HG03025 (cell line): ENCODE data around the gene CES4A.

ENCODE experiments used
- ATAC-seq: cut with Tn5 transposase; IDR thresholded peaks from one replicate; pipeline ENCODE4 v1.9.1; 2021; ENCODE audit warnings: mild to moderate bottlenecking, moderate library complexity; ENCODE audit not compliant: unreplicated experiment, low FRiP score

Gene CES4A

GRCh38 chr16:67017810-67018488 lies 29.6 kb downstream of the CES4A start:
- ATAC-seq = peak; percentile 67

- no peak for ATAC-seq
Observed at GRCh38 chr16:67019171-67019570, 30.8 kb downstream of the CES4A start.

GRCh38 chr16:67021321-67021720 lies 32.9 kb downstream of the CES4A start:
- ATAC-seq = no peak

DNA sequence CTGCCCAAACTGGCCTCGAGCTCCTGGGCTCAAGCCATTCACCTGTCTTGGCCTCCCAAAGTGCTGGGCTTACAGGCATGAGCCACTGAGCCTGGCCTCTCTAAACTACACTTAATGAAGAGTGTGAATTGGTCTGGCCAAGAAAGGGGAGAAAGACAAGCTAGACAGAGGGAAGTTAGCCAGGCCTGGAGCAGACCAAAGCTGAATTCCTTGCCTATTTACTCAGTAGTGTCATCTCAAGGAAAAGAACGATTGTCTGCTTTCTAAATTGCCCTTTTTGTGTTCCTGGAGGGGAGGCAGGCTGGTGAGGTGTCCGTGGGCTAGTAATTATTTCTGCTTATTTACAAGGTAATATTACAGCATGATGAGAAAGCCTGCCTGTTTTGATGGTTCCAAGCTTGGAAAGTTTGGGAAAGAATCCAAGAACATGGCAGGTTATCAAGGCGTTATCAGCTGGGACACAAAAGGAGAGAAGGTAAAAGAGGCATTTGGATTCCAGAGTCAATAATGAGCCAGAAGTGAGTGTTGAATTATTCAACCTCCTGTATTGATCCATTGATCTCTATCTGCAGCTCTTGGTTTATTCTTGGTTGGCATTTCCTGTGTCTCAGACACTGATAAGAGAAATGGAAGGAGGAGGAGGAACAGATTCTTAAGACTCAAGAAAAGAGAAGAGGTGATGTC lies 34.3 kb downstream of the CES4A start:
- ATAC-seq = no peak

DNA sequence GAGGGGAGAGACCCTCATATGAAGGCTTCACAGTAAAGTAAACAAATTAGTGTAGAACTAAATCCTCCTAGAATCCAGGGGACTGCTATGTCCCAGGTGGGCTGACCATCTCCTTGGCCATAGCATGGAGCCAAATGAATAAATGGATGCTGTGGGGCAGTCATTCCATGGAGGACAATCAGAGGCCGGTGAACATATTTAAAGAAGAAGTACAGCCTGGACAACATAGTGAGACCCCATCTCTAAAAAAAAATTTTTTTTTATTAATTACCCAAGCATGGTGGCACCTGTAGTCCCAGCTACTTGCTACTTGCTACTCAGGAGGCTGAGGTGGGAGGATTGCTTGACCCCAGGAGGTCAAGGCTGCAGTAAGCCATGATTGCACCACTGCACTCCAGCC lies 35.3 kb downstream of the CES4A start:
- ATAC-seq = no peak

DNA sequence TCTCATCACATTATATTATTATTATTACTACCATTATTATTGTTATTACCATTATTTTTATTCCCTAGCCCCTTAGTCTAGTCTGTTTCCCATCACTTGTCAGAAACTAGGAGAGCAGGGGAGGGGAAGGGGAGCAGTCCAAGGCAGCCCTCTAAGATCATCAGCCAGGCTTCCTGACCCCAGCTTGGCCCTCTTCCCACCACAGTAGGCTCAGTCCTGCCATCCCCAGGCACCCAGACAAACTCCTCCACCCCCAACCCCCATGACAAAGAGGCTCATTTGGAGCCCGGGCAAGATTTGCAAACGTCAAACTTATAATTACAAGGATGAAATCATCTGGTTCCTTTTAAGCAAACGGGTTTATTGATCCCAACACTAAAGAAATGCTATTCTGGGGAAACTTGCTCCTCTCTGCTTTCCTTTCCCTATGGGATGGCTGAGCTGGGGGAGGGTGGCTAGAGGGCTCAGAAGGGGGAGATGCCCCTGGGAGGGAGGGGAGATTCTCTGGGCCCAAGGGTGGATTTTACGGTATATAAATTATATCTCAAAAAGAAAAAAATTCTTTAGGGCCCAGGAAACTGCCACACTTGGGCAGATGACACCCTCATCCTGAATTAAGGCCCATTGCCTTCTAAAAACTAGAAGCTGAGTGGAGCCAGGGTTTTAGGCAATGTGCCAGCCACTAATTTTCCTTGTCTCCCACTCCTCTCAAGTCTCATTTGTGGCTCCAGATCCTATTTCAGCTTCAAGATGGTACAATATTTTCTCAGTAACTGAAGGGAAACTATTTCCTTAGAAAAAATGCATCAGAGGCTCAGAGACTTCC lies 36.2 kb downstream of the CES4A start:
- no peak for ATAC-seq

DNA sequence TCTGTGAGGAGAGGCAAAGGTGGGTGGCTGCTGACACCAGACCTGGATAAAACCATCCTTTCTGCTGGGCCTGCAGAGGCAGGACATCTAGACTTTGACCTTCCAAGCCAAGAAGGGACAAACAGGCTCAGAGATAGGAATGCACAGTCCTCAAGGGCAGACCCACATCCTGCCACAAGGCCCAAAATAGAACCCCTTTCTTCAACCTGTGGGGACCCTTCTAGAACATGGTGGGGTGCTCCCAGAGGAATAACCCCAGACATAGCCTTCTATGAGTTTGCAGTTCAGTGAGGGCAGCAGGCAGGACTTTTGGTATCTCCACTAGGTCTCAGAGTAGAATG lies 36.8 kb downstream of the CES4A start:
- ATAC-seq = no peak

- no peak for ATAC-seq
Observed at GRCh38 chr16:67026570-67026969, 38.2 kb downstream of the CES4A start.

DNA sequence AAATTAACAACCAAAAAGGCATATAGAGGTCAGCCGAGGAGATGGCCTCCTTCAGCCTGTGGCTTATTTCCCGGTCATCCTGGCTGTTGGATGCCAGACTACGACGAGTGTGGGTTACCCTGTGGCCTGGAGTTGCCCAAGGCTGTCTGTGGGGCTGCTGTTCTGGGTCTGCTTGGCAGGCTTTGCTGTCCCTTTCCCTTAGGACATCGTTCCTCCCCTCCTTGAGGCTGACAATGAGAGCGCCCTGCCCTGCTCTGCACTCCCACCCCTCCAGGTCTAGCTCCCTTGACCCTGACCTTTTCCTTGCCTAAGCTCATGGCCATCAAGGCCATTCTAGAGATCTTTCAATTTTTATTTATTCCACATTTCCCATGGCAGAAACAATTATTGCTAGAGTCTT lies 38.7 kb downstream of the CES4A start:
- ATAC-seq = no peak

GRCh38 chr16:67028167-67028695 lies 39.8 kb downstream of the CES4A start:
- ATAC-seq = no peak

DNA sequence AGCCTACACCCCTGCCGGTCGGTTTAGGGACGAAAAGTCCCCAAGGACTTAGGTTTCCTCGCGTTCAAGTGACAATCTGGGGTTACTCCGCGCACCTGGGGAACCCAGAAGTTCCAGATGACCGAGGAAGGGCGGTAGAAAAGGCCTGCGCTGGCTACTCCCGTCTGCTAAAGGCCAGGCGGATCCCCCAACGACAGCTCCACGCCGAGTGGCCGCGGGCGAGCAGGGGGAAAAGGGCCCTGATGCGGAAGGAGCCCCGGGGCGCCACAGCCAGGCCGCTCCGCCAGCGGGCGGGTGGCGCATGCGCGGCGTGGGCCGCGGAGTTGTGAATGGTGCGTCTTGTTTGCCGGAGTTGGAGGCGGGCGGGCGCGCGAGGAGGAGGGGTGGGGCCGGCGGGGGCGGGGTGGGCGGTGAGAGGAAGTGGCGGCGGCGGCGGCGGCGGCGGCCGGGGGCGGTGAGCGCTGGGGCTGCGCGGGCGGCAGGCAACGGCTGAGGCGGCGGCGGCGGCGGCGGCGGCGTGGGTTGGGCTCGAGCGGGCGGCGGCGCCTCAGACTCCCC lies 40.4 kb downstream of the CES4A start, which contains the start of gene CBFB:
Gene CBFB (plus strand): TSS at position 454 of the 558 bp plus-strand sequence. CDS start 259 bp downstream, outside the sequence.
- peak; percentile 70 for ATAC-seq

DNA sequence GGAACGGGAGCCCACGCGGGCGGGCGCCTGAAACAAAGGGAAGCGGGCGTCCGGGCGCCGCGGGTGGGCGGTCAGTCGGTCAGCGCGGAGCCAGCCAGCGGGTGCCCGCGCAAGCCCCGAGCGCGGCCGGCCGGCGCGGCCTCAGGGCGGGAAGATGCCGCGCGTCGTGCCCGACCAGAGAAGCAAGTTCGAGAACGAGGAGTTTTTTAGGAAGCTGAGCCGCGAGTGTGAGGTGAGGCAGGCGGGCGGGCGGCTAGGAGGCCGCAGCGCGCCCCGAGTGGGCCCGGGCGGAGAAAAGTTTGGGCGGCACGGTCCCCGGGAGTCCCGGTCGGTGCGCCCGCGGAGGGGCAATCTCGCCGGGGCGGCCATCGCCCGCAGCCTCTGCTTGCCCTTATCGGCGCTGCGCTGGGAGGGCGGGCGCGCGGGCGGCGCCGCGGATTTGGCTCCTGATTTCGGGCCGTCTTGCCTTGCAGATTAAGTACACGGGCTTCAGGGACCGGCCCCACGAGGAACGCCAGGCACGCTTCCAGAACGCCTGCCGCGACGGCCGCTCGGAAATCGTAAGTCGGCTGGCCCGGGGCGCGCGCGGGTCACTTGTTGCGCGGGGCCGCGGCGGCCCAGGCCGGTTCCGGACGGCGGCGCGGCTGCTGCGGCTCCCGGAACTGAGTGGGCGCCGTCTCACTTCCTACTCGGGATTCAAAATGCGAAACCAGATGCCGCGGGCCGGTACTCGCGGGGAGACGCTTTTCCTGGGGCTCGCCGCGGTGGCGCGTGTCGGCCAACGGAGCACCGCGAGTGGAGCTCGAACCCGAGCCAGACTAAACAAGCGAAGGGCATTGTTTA lies 41.1 kb downstream of the CES4A start:
- ATAC-seq = peak; percentile 30

DNA sequence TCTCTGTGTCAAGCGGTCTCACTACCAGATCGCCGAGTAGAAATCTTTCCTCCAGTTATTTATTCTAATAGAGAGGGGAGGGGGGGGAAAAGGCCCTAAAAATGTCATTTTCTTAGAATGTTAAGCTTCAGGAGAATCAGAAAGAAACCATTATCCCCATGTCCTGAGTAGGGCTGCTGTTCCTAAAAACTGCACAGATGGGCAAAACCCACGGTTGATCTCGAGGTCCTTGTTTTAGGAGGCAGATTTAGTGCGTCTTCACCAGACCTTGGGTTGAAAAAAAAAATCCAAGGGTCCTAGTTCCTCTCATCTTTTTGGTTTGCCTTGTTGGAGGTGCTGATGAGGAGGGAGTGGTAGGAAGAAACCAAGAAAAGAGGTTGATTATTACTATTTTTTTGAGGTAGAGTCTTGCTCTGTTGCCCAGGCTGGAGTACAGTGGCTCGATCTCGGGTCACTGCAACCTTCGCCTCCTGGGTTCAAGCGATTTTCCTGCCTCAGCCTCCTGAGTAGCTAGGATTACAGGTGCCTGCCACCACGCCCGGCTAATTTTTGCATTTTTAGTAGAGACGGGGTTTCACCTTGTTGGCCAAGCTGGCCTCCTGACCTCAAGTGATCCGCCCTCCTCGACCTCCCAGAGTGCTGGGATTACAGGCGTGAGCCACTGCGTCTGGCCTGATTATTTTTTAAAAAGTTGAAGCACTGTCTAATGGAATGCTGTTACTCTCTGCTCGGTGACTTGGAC lies 42.0 kb downstream of the CES4A start:
- ATAC-seq = no peak

- ATAC-seq = no peak
Observed at GRCh38 chr16:67034487-67034886, 46.1 kb downstream of the CES4A start.

DNA sequence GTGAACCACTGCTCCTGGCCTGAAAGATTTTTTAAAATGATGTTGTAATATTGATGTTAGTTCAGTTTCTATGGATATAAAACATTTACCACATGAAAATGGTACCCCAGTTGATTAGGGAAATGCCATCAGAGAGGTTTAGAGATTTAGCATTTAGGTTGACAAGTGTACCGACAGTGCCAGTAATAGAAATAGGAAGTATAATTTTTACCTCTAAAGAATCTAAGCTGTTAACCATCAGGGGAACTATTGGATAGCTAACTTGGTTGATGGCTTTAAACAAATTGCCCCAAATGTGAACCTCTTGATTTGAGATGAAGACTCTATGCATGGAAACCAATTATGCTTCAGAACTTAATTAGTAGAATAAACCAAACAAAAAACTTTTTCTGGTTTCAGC lies 47.0 kb downstream of the CES4A start:
- no peak for ATAC-seq

DNA sequence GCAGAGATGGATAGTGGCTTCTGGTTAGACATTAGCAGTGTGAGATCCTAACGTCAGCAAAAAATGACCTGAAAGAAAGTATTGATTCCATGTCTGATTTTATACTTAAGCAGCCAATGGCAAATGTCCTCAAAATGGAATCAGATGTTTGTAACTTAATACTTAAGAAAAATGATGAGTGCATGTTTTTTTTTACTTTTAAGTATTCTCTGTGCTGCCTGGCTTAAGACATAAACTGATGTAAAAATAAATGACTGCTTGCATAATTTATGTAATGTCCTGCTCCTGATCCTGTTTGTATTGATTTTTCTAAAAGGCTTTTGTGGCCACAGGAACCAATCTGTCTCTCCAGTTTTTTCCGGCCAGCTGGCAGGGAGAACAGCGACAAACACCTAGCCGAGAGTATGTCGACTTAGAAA lies 47.9 kb downstream of the CES4A start:
- ATAC-seq = no peak

DNA sequence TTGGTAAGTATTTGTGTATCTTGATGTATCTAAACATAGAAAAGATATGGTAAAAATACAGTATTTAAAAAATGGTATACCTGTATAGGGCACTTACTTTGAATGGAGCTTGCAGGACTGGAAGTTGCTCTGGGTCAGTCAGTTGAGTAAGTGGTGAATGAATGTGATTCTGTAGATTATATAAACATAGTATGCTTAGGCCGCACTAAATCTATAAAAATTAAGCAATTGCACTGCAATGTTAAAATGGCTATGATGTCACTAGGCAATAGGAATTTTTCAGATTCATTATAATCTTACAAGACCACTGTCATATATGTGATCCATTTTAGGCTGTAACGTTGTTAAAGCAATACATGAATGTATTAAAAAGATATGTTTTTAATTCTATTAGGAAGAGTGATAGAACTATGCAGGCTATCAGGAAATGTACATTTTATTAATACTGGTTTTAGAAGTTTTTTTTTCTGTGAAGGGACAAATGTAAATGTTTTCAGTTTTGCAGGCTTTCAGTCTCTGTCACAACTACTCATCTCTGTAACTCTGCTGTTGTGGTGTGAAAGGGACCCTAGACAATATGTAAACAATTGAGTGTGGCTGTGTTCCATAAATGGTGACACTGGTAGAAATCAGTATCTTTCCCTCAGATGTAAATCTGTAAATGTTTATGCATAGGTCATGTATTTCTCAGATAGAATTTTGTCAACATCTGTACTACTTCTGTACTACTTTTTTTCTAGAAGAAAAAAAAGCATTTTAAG lies 51.1 kb downstream of the CES4A start:
- no peak for ATAC-seq

DNA sequence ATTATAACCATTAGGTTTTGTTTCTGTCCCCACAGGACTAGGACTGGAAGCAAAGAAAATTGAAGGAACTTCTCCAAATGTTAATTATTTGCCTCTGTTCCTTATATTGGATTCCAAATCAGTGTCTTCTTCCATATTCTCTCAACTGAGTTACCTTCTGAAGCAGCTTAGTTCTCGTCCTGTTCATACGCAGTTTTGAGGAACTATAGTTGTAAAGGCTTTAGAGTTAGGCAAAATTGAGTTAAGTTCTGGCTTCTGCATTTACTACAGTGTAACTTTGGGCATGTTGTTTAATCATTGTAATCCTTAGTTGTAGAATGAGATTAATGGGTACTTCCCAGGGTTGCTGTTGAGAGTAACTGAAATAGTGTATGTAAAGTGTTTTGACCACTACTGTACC lies 51.8 kb downstream of the CES4A start:
- no peak for ATAC-seq

- ATAC-seq = no peak
Observed at GRCh38 chr16:67040906-67041305, 52.5 kb downstream of the CES4A start.
